Ovary (tissue), 9 donors: ENCODE data around the gene LAMC3. TPM values are rescaled to one million over a fixed set of nuclear protein-coding genes. Genes with fewer than 3 reads are reported as not detected.

Source experiments
- DNase-seq, 5 donors: peaks; one replicate each; pipeline ENCODE4 v3.0.0-alpha.2; 2019 to 2020
- H3K27ac ChIP-seq, 2 donors: fragments of 200-600 bp; one replicate each; pipeline versions ENCODE4 v1.5.1 to v1.8.0; 2019 to 2022
- H3K27me3 ChIP-seq: fragments of 200-600 bp; one replicate; pipeline ENCODE4 v1.8.0; 2022
- H3K36me3 ChIP-seq: fragments of 200-600 bp; sonication (generic); one replicate; pipeline ENCODE4 v1.5.1; 2019
- H3K4me1 ChIP-seq: one replicate; pipeline ENCODE4 v1.8.1; 2013; ENCODE audit warnings: mild to moderate bottlenecking, moderate library complexity; ENCODE audit not compliant: insufficient read depth
- H3K4me3 ChIP-seq: fragments of 200-600 bp; sonication (generic); one replicate; pipeline ENCODE4 v1.5.1; 2017
- H3K9me3 ChIP-seq, 2 donors: fragments of 200-600 bp in 1 of 2; sonication (generic) in 1 of 2; one replicate each; pipeline versions ENCODE4 v1.5.1 to v1.8.1; 2013 to 2019; ENCODE audit warnings: mild to moderate bottlenecking in 1 of 2, moderate library complexity in 1 of 2
- CTCF ChIP-seq, 3 donors: fragments of 450-650 bp in 2 of 3; fragments of 200-600 bp in 1 of 3; IDR thresholded peaks; one replicate each; pipeline versions ENCODE4 v1.5.1 to v1.8.0; 2016 to 2022; ENCODE audit warnings: antibody characterized with exemption in 3 of 3, mild to moderate bottlenecking in 1 of 3
- EP300 ChIP-seq: sonication (generic); formaldehyde crosslinking; IDR thresholded peaks from one replicate; pipeline ENCODE4 v1.6.1; 2017; ENCODE audit warnings: antibody characterized with exemption
- POLR2A ChIP-seq: fragments of 450-650 bp; IDR thresholded peaks from one replicate; pipeline ENCODE4 v1.6.1; 2017; ENCODE audit warnings: antibody characterized with exemption, mild to moderate bottlenecking, moderate library complexity
- WGBS, 3 donors: extraction: QIAGEN DNeasy Blood & Tissue Kit in 1 of 3; methylation state at CpG; one replicate each; pipeline versions ENCODE4 v1.1.5 to v1.1.7; 2013 to 2017; 5-methylcytosine and 5-hydroxymethylcytosine counted together
- intact Hi-C, 4 donors: fragments of 100-400 bp; cut with DNase I; formaldehyde crosslinking; loops; one replicate each; pipeline versions ENCODE4 v1.11.0 to v1.15.1; 2022 to 2023
- polyA plus RNA-seq, 2 donors: library from polyadenylated mRNA; stranded (reverse); fragments of 200-250 nt in 1 of 2; fragments of 350-450 nt in 1 of 2; fragmentation: Illumina TruSeq in 1 of 2; extraction: RNeasy Lipid Tissue Mini Kit (QIAGEN cat#74804) in 1 of 2; gene quantifications; one replicate each; pipeline ENCODE4 v1.2.3, GENCODE V29; 2013 to 2014
- total RNA-seq, 7 donors: library from RNA; depleted of rRNA in 2 of 7; stranded (reverse); fragments of >200 nt in 2 of 7; fragmentation: NEBNext Ultra II Directional in 3 of 7; extraction: Animal tissue kit (Norgen Biotek cat#: 25700) in 3 of 7; gene quantifications; one replicate each; pipeline versions ENCODE4 v1.1.0 to v1.2.4, GENCODE V29; 2016 to 2023
- donor health status: DM: no; HTN: no; CAD: no; lungs with moderate emphysema.
- donor health status: DM: no; HTN: no; CAD: no.
- donor health status: Bipolar disorder and iron deficiency.
- donor health status: DM: yes; HTN: yes; CAD: no.
- donor health status: DM: no; HTN: no; CAD: no.
- donor health status: DM: yes; HTN: yes; CAD: no.

LAMC3 gene
- total and polyA plus RNA-seq, 9 donors: 0.48 to 5.7 (median 1.8) TPM

DNA sequence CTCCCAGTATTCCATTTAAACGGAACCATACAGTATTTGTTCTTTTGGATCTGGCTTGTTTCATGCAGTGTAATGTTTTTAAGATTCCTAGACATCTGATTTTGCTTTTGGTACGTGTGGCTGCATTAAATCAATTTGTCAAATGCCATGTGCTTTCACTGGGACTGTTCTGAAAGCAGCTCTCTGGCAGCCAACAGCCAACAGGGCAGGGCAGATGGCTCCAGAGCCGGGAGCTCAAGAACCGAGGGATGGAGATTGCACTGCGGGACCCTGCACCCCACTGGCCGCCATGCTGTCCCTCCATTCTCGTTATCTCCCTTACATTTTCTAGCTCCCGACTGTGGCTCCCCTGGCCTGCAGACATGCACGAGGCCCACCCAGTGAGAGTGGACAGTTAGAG, 54.0 kb downstream of the LAMC3 start:
- Histone ChIP-seq H3K4me3 (no peak overlapping the region), H3K27me3 (no peaks in the 10 kb centered on the region), H3K4me1 (no peaks in the 10 kb centered on the region), H3K36me3 (no peaks in the 10 kb centered on the region), H3K27ac (no peak overlapping the region), H3K9me3 (no peaks in the 10 kb centered on the region)
- DNase-seq: no peak
- intact Hi-C loops: loop anchor here in 2 of 4 donors (5.0 to 10.0 kb wide), 2 partner anchors 272 to 274 kb away; no protein-coding TSS in a partner anchor
- WGBS, 3 donors: 64 to 69% (median 67%) methylated on average over 9 of the region's 9 CpGs
- TF ChIP-seq CTCF (IDR thresholded peaks at IDR 0.05): no peak
- no peak for TF ChIP-seq EP300
- TF ChIP-seq POLR2A: no peak

DNA sequence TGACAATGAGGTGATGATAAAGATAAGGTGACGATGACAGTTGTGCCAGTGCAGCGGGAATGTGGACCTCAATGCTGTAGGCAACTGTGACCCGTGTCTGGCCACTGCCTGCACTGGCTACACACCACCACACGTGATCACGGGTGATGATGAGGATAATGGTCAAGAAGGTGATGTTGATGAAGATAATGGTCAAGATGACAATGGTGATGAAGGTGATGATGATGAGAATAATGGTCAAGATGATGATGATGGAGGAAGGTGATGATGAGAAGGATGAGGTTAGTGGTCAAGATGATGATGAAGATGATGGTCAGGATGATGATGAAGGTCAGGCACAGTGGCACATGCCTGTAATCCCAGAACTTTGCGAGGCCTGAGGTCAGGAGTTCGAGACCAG, 56.6 kb downstream of the LAMC3 start:
- H3K4me3 ChIP-seq: no peak overlapping the region
- intact Hi-C loops: loop anchor here in 1 of 4 donors (10.0 kb wide), 1 partner anchor 269 kb away; no protein-coding TSS in a partner anchor

DNA sequence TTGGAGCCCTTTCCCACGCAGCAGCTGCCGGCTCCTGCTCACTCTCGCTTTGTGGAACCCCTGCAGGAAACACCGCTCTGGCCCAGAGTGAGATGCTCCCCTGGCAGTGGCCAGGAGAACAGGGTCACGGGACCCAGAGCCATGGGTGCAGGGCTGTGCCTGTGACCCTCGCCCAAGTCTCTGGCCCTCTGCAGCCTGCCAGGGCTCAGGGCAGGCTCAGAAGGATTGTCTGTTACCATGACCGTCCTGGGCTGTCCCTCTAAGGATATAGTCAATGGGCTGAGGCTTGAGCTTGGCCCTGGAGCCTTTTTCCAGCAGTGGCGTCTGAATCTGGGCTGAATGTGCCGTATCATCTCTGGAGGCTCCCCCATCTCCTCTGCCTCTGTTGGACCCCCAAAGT, 58.7 kb downstream of the LAMC3 start:
- intact Hi-C loops: loop anchor here in 1 of 4 donors (10.0 kb wide), 1 partner anchor 267 kb away; no protein-coding TSS in a partner anchor
- WGBS, 3 donors: 58 to 64% (median 58%) methylated on average over 9 of the region's 9 CpGs
- no peak overlapping the region for H3K4me3 ChIP-seq
- no peaks in the 10 kb centered on the region for H3K27me3 ChIP-seq
- TF ChIP-seq CTCF (IDR thresholded peaks at IDR 0.05) (no peak), EP300 (no peak), POLR2A (no peak)
- H3K9me3 ChIP-seq: no peaks in the 10 kb centered on the region
- H3K36me3 ChIP-seq: no peaks in the 10 kb centered on the region
- H3K27ac ChIP-seq: no peak overlapping the region
- DNase-seq: no peak
- H3K4me1 ChIP-seq: no peaks in the 10 kb centered on the region

More for the DNA sequence above, 56.6 kb downstream of the LAMC3 start:
- Histone ChIP-seq H3K9me3 (no peaks in the 10 kb centered on the region), H3K4me1 (no peaks in the 10 kb centered on the region), H3K27ac (no peak overlapping the region), H3K27me3 (no peaks in the 10 kb centered on the region), H3K36me3 (no peaks in the 10 kb centered on the region)
- no peak for DNase-seq
- TF ChIP-seq EP300 (no peak), CTCF (IDR thresholded peaks at IDR 0.05) (no peak), POLR2A (no peak)
- WGBS, 3 donors: 91 to 95% (median 95%) methylated on average over 7 of the region's 7 CpGs

DNA sequence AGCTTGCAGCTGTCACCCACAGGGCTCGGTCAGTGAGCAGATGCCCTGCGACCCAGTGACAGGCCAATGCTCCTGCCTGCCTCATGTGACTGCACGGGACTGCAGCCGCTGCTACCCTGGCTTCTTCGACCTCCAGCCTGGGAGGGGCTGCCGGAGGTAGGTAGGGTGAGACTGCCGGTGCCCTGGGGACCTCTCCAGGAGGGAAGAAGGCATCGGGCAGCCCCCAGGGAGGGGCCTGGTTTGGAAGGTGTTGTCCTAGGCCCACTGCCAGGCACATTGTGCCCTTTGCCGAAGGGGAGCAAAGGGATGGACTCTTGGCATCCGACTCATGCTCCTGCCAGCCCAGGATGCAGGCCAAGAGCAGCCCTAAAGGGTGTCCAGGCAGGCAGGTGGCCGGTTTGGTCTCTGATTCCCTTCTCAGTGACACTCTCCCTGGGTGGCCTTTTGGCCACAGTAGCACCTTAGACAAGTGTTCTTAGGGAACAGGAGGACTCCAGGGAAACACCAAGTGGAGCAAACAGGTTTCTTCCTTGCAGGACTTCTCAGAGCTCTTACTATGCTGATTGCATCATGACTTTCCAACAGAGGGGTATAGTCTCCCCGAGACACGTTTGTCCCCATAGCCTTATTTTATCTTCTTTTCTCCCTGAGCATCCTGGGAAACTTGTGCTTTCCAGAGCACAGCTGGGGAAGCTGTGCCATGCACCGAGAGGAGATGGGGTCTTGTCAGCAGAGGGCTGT, 59.3 kb downstream of the LAMC3 start:
- Histone ChIP-seq H3K4me1 (no peaks in the 10 kb centered on the region), H3K27ac (no peak overlapping the region), H3K9me3 (no peaks in the 10 kb centered on the region), H3K36me3 (no peaks in the 10 kb centered on the region), H3K27me3 (no peaks in the 10 kb centered on the region), H3K4me3 (no peak overlapping the region)
- intact Hi-C loops: loop anchor here in 1 of 4 donors (10.0 kb wide), 1 partner anchor 267 kb away; no protein-coding TSS in a partner anchor
- TF ChIP-seq EP300 (no peak), CTCF (IDR thresholded peaks at IDR 0.05) (no peak), POLR2A (no peak)
- 60 to 75% (median 60%) methylated on average over 8 to 14 of the region's 14 CpGs for WGBS, 3 donors
- DNase-seq: no peak
